Fibroblast of skin of left quadriceps (primary cell): ENCODE data around the gene TMEM108.

ENCODE experiments used
- DNase-seq, 2 experiments: peaks; one replicate each; pipeline ENCODE4 v3.0.0-alpha.2; 2013; ENCODE audit warnings: low read depth in 2 of 2

The TMEM108 gene

GRCh38 chr3:133227813-133228212 lies 189.6 kb downstream of the TMEM108 start:
- no peak for DNase-seq

DNA sequence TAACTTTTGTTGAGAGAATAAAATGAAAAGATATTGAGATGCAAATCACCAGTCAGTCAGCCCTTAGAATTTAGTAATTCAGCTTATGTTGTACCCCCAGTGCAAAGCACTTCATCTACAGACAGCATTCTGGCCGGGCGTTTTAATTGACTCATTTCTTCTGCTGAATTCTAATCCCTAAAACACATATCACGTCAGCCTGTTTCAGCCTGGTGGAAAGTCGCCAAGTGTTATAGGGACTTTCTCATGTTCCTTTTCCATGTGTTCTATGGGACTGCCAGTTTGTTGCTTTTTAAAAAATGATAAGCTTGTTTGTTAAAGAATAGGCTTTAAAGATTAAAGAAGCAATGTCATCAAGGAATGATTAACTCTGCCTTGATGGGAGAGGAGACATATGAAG lies 192.0 kb downstream of the TMEM108 start:
- no peak for DNase-seq

GRCh38 chr3:133236901-133237300 lies 198.7 kb downstream of the TMEM108 start:
- no peak for DNase-seq

GRCh38 chr3:133237380-133237779 lies 199.2 kb downstream of the TMEM108 start:
- no peak for DNase-seq

- no peak for DNase-seq
Observed at GRCh38 chr3:133238015-133238414, 199.8 kb downstream of the TMEM108 start.

DNA sequence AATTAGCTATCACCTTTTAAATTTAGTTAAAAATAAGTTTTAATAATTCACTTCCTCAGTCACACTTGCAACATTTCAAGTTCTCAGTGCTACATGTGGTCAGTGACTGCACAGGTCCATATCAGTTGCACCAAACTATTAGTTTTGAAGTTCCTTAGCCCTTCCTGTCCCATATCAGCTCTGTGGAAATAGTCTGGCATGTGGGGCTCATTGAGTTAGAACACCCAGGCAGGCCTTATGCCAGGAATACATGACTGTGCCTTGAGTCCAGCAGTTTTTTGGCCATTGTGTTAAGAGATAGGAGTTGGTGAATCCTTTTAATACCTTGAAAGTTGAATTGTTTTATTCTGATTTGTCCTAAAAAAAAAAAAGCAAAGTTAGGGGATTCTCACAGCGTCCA lies 207.9 kb downstream of the TMEM108 start:
- no peak for DNase-seq

DNA sequence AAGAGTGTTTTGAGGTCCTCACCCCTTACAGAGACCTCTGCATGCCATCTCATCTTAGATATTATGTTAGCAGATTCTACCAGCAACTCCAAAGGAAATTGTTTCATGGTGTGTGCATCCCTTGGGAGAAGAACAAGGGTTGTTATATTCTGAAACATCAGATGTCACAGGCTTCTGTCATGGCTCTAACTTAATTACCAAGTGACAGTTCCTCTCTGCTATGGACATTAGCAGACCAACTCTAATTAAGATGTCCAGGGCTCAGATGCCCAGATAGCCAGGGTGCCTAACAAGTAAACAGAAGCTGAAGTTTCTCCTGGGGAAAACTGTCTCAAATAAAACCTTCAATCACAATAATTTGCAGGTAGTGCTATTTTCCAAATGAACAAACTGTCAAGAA lies 208.6 kb downstream of the TMEM108 start:
- no peak for DNase-seq

GRCh38 chr3:133248389-133248788 lies 210.2 kb downstream of the TMEM108 start:
- DNase-seq, result no peak

DNA sequence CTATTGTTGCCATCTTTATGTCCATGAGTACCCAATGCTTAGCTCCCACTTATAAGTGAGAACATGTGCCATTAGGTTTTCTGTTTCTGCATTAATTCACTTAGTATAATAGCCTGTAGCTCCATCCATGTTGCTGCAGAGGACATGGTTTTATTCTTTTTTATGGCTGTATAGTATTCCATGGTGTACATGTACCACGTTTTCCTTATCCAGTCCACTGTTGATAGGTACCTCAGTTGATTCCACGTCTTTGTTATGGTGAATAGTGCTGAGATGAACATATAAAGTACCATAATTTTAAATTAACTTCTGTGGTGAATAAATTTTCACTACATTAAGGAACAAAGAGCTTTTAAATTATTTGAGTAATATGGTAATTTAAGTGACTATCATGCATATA lies 211.3 kb downstream of the TMEM108 start:
- no peak for DNase-seq

GRCh38 chr3:133254151-133254550 lies 216.0 kb downstream of the TMEM108 start:
- DNase-seq, result no peak

DNA sequence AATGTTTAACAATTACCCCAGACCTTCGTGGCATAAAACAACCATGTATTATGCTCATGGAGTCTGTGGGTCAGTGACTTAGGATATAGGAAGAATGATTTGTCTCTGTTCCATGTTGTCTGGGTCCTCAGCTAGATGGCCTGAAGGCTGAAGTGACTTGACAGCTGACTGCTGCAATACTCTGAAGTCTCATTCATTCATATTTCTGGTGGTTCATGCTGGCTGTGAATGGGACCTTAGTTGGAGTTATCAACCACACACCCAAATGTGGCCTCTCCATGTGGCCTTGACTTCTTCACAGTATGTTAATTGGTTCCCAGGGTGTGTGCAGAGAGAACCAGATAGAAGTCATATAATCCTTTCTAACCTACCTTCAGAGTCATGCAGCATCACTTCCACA lies 216.5 kb downstream of the TMEM108 start:
- DNase-seq, result no peak

- no peak for DNase-seq
Observed at GRCh38 chr3:133256787-133257483, 218.7 kb downstream of the TMEM108 start.

GRCh38 chr3:133258358-133258757 lies 220.2 kb downstream of the TMEM108 start:
- DNase-seq, result no peak

DNA sequence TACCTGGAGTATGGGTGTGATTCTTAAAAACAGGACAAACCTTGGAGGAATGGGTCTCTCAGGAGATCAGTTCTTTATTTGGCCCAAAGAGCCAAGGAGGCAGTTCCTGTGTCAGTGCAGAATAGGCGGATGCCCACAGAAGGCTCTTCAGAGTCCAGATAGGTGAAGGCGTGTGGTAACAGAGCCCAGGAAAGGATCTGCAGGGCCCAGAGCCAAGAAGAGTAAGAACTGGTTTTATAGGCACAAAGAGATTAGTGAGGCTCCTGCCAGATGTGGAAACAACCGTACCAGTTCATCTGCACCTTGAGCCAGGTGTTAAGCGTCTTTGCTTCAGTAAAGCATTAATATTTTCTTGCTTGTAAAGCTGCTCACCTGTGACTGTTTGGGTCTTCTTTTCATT lies 221.6 kb downstream of the TMEM108 start:
- DNase-seq, result no peak

GRCh38 chr3:133262333-133262732 lies 224.1 kb downstream of the TMEM108 start:
- DNase-seq, result no peak

DNA sequence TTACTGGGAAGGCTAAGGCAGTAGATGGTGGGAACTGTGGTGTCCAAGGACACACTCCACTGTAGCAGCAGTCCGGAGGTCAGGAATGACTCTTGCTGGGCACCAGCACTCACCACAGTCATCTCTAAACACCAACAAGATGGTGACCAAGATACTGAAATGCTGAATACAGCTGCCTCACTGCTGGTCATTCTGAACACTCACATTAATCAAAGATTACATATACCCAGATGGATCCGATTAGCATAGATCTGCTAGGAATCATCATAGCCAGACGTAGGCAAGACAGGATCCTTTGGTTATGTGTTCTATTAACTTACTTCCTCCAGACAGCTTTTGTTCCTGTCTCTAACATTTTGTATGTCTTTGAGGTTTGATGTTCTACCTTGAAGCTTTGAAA lies 226.7 kb downstream of the TMEM108 start:
- peak in 1 of 2 experiments; percentile 18 for DNase-seq

DNA sequence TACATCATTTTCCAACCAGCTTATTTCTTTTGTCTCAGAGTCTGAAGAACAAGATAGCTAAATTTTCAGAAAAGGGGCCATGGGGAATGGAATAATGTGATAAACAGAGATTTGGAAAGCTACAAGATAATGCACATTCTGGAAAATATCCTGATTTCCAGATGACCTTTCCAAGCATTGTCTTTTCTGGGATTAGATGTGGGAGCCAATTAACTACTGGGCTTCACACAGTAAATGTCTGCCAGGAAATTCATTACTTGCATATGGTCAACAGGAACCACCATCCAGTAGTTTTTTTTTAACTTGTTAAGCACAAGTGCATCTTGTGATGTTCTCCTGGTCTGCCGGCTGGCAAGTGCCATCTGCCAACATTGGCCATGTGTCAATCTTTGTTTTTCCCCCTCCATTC lies 230.5 kb downstream of the TMEM108 start:
- no peak for DNase-seq

DNA sequence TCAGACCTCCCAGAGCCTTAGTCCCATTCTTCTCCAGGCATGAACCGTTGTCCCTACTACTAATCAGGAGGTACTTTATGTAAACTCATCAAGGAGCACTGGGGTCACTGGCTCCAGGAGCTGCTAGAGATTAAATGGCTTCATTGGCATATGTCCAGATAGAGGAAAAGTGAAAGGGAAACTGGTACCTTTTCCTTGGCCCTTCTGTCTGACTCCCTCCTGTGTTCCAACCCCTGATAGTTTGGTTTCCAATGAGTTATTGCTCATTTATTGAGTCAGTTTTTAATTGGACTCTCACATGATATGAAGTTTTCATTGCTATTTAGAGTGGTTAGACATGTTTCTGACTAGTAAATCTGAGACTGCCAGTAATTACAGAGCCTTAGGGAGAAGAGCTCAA lies 231.2 kb downstream of the TMEM108 start:
- DNase-seq, result no peak

DNA sequence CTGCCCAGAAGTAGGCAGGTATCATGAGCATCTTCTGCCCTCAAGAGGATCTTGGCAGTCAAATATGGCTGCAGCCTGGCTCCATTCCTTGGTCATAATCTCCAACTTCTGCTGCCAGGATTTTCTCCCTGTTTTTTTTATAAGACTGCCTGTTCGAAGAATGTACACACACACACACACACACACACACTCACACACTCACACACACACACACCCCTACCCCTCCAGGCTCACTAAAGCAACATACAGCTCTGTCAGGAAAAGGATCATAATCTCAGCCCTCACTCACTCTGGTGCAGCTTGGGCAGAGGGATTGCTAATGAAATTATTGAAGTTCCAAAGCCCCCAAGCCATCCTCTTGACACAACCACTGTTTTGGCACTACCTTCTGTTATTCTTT lies 232.4 kb downstream of the TMEM108 start:
- DNase-seq, result no peak

DNA sequence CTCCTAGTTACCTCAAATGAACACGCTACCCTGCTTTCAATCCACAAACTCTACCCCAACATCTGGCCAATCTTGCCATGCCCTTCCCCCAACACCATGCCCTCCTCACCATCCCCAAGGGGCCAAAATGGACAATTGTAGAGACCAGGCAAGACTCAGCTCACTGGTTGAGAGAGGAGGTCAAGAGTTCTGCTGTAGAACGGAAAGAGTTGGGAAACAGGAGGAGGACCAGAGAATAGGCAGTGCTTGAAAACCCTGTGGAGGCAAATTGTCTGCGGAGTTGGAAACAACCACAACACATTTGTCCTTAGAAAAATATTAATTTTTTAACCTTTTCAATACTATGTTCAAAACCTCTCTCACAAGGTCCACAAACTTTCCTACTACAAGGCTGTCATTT lies 232.9 kb downstream of the TMEM108 start:
- no peak for DNase-seq

GRCh38 chr3:133271539-133271938 lies 233.3 kb downstream of the TMEM108 start:
- no peak for DNase-seq

- no peak for DNase-seq
Observed at GRCh38 chr3:133273346-133273745, 235.2 kb downstream of the TMEM108 start.

DNA sequence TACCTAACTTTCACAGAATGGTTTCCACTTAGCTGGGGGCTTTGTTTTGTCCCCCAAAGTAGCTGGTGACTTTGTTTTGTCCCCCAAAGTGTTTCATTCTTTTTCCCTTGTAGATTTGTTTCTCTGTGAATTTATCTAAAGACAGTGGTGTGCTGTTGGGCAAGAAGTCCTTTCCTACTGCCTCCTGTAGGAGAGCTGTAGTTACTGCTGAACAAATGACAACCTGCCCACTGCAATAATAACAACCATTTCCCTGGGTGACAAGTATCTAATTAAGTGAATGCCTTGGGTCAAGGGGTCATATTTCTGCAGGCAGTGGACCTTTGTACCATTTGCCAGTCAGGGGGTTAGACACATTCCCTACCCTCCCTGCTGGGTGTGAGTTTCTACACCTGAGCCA lies 236.3 kb downstream of the TMEM108 start:
- DNase-seq, result no peak

- DNase-seq, result no peak
Observed at GRCh38 chr3:133276594-133276993, 238.4 kb downstream of the TMEM108 start.
